PFSK-1 (cell line): ENCODE measurements around the gene TGFB1I1.

Source experiments
- FOXP2 ChIP-seq: optimal IDR thresholded peaks from 2 replicates; pipeline ENCODE3; 2011; ENCODE audit warnings: borderline replicate concordance, control low read depth, inconsistent platforms; ENCODE audit not compliant: insufficient read depth; ENCODE audit errors: extremely low read length, extremely low read depth
- POLR2AphosphoS5 ChIP-seq: IDR thresholded peaks from 2 replicates; pipeline ENCODE4 v1.6.1; 2012; ENCODE audit warnings: low read depth, mild to moderate bottlenecking, control low read depth, low read length, moderate library complexity
- REST ChIP-seq, 2 experiments: IDR thresholded peaks; 2 replicates each; pipeline versions ENCODE4 v1.6.1 to v1.8.0; 2011 to 2012; ENCODE audit warnings: low read depth in 2 of 2, low read length in 2 of 2, control low read depth in 1 of 2, inconsistent platforms in 1 of 2, mild to moderate bottlenecking in 1 of 2, moderate library complexity in 1 of 2; ENCODE audit not compliant: insufficient read depth in 1 of 2
- SIN3A ChIP-seq: IDR thresholded peaks from 2 replicates; pipeline ENCODE4 v1.6.1; 2012; ENCODE audit warnings: mild to moderate bottlenecking, low read length, moderate library complexity, borderline replicate concordance; ENCODE audit not compliant: insufficient read depth
- TAF1 ChIP-seq: IDR thresholded peaks from 2 replicates; pipeline ENCODE4 v1.6.1; 2012; ENCODE audit warnings: low read length, control low read depth, borderline replicate concordance; ENCODE audit not compliant: insufficient read depth

Gene TGFB1I1

DNA sequence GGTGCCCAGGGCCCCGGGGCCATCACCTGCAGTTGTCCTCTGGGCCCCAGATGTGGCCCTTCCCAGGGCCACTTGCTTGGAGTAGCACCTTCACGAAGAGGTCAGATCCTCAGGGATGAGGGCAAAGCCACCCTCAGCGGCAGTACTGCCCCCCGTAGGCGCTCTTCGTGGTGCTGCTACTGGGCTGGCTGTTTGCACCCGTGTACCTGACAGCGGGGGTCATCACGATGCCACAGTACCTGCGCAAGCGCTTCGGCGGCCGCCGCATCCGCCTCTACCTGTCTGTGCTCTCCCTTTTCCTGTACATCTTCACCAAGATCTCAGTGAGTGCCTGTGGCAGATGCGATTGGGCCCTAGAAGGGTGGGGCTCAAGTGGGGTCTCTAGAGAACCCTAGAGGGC, 13.6 kb downstream of the TGFB1I1 start:
- no peak for TF ChIP-seq TAF1

DNA sequence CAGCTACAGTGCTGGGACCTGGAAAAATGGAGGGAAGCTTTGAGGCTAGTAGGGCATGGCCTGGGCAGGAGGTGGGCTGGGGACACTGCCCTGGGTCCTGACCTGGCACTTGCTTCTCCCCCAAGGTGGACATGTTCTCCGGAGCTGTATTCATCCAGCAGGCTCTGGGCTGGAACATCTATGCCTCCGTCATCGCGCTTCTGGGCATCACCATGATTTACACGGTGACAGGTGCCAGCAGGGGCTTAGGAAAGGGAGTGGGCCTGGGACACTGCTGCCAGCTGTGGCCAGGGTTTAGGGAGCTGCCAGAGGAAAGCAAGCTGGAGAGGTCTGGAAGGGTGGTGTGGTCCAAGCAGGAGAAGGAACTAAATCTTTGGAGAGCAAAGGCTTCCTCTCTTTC, 14.1 kb downstream of the TGFB1I1 start:
- TF ChIP-seq SIN3A (no peak), POLR2AphosphoS5 (no peak)

GRCh38 chr16:31487071-31487719, 15.2 kb downstream of the TGFB1I1 start:
- TF ChIP-seq POLR2AphosphoS5, result no peak
- TF ChIP-seq TAF1, result no peak
- TF ChIP-seq FOXP2, result no peak
- no peak for TF ChIP-seq SIN3A
- TF ChIP-seq REST (IDR thresholded peaks at IDR 0.05; ENCODE audit: insufficient read depth in 1 of 2, low read depth in 2 of 2, low read length in 2 of 2), result no peak

DNA sequence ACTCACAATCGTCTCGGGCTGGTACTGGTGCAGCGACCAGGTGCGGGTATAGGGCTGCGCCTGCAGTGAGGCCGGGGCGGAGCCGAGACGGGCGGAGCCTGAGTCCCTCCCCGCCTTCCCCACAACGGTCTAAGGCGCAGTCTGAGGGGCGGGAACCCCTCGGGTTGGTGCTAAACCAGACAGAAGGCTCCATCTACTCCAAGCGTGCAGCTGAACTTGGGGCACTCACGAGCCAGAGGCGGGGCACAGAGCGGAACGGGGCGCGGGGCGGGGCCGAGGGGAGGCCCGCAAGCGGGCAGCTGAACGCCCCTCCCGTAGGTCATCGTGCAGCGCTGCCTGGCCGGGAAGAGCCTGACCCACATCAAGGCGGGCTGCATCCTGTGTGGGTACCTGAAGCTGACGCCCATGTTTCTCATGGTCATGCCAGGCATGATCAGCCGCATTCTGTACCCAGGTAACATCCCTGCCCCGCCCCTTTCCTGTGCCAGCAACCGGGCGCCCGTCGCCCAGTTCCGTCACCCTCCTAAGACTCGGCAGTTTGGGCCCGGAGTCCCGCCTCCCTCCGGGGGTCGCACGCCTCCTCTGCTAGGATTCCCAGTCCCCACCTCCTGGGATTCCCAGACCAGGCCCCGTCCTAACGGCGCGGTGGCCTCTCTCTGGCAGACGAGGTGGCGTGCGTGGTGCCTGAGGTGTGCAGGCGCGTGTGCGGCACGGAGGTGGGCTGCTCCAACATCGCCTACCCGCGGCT, 15.9 kb downstream of the TGFB1I1 start:
- TF ChIP-seq REST (IDR thresholded peaks at IDR 0.05; ENCODE audit: insufficient read depth in 1 of 2, low read depth in 2 of 2, low read length in 2 of 2), result no peak

DNA sequence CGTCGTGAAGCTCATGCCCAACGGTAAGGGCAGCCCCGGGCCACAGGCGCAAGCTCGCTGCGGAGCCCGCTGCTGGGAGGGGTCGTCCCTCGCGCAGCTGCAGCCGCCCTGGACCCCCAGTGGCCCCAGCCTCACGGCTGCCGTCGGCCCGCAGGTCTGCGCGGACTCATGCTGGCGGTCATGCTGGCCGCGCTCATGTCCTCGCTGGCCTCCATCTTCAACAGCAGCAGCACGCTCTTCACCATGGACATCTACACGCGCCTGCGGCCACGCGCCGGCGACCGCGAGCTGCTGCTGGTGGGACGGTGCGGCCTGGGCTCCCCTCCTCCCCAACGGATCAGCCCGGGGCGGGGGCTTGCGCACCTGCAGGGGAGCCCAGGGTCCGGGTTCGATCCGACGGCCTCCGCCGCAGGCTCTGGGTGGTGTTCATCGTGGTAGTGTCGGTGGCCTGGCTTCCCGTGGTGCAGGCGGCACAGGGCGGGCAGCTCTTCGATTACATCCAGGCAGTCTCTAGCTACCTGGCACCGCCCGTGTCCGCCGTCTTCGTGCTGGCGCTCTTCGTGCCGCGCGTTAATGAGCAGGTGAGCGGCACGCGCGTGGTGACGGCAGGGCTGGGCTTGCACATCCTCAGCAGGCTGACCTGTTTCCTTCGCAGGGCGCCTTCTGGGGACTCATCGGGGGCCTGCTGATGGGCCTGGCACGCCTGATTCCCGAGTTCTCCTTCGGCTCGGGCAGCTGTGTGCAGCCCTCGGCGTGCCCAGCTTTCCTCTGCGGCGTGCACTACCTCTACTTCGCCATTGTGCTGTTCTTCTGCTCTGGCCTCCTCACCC, 16.7 kb downstream of the TGFB1I1 start:
- TF ChIP-seq TAF1 (no peak), REST (IDR thresholded peaks at IDR 0.05; ENCODE audit: insufficient read depth in 1 of 2, low read depth in 2 of 2, low read length in 2 of 2) (no peak), FOXP2 (no peak), POLR2AphosphoS5 (no peak), SIN3A (no peak)

DNA sequence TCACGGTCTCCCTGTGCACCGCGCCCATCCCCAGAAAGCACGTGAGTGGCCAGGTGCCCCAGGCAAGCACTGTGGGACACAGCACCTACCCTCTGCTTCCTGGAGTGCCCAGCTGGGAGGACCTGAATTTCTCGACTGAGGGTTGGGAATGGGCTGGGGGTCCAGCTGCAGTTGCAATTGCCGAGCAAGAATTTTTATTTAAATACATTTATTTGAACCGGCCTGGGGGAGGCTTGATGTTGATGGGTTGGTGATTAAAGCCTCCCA, 17.3 kb downstream of the TGFB1I1 start:
- TF ChIP-seq FOXP2 (no peak), TAF1 (no peak), POLR2AphosphoS5 (no peak), REST (IDR thresholded peaks at IDR 0.05; ENCODE audit: insufficient read depth in 1 of 2, low read depth in 2 of 2, low read length in 2 of 2) (no peak), SIN3A (no peak)
